Measurements from ENCODE around the gene CHST4. TPM values are rescaled to one million over a fixed set of nuclear protein-coding genes. Genes with fewer than 3 reads are reported as not detected.
"Not testable (repeated sequence)": the region's sequence is repeated elsewhere in the genome, so short reads cannot be mapped to it uniquely, and the experiment has no call there.

CHST4 gene
- total and polyA plus RNA-seq, 2 donors: 0.24 to 0.34 TPM

DNA sequence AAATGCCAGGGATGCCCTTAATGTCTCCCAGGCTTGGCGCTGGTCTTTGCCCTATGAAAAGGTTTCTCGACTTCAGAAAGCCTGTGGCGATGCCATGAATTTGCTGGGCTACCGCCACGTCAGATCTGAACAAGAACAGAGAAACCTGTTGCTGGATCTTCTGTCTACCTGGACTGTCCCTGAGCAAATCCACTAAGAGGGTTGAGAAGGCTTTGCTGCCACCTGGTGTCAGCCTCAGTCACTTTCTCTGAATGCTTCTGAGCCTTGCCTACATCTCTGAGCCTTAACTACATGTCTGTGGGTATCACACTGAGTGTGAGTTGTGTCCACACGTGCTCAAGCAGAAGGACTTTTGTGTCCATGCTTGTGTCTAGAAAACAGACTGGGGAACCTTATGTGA lies 11.4 kb downstream of the CHST4 start:
- Histone ChIP-seq H3K36me3 (ENCODE audit: control insufficient read depth in 2 of 2, insufficient read depth in 2 of 2, low read length in 1 of 2) (no peaks in the 10 kb centered on the region), H3K27me3 (ENCODE audit: control insufficient read depth in 2 of 2, insufficient read depth in 1 of 2, low read length in 1 of 2) (peaks cover 0 to 2% of the 10 kb centered on the region in 2 donors), H3K27ac (ENCODE audit: low read depth in 1 of 2, low read length in 1 of 2) (no peak overlapping the region), H3K9me3 (ENCODE audit: control insufficient read depth in 2 of 2, insufficient read depth in 1 of 2, low read length in 1 of 2) (no peaks in the 10 kb centered on the region), H3K4me3 (ENCODE audit: low read length in 2 of 2) (no peak overlapping the region), H3K4me1 (ENCODE audit: control insufficient read depth in 2 of 2, insufficient read depth in 2 of 2, low read length in 2 of 2) (no peaks in the 10 kb centered on the region)
- DNase-seq (ENCODE audit: low read depth in 6 of 9, low spot score in 9 of 9): peak in 3 of 9 donors; percentile 1 to 27 (median 26)
- WGBS: 74% methylated on average over 6 of the region's 6 CpGs

DNA sequence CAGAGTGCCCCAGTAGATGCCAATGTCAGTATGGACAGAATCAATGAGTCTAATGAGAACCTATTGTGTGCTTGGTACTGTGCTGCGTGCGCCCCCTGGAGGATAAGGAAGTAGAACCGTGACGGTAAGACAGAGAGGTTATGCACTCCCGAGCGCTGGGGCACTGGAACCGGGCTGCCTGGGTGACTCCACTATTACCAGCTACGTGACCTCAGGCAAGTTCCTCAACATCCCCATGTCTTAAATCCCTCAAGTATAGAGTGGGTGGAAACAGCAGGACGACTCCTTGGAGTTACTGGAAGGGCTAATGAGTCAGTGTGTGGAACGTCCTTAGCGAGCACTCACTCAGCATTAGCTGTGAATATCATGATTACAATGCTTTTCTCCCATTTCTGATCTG lies 16.2 kb downstream of the CHST4 start:
- no peak overlapping the region for H3K27ac ChIP-seq (ENCODE audit: low read depth in 1 of 2, low read length in 1 of 2)
- DNase-seq (ENCODE audit: low read depth in 6 of 9, low spot score in 9 of 9): peak in 3 of 9 donors; percentile 35 to 49 (median 41)
- no peak overlapping the region for H3K4me3 ChIP-seq (ENCODE audit: low read length in 2 of 2)
- H3K36me3 ChIP-seq (ENCODE audit: control insufficient read depth in 2 of 2, insufficient read depth in 2 of 2, low read length in 1 of 2): no peaks in the 10 kb centered on the region
- H3K4me1 ChIP-seq (ENCODE audit: control insufficient read depth in 2 of 2, insufficient read depth in 2 of 2, low read length in 2 of 2): no peaks in the 10 kb centered on the region
- peaks cover 0 to 2% of the 10 kb centered on the region in 2 donors for H3K27me3 ChIP-seq (ENCODE audit: control insufficient read depth in 2 of 2, insufficient read depth in 1 of 2, low read length in 1 of 2)
- H3K9me3 ChIP-seq (ENCODE audit: control insufficient read depth in 2 of 2, insufficient read depth in 1 of 2, low read length in 1 of 2): no peaks in the 10 kb centered on the region
- WGBS: 26% methylated on average over 11 of the region's 11 CpGs

DNA sequence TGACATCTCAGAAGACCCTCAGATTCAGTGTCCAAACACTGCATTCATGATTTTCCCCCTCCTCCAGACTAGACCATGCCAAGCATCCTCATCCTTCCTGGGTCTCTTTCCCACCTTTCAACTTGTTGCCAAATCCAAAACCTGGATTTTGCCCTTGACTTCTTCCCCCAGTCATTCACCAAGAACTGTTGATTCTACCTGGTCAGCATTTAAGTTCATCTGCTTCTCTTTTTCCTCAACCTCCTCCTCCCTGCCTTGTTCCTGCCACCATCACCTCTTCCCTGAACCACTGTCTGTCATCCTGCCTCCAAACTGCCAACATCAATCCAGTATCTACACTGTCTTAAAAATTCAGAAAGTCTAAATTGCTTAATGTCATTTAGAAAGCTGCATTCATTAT lies 20.9 kb downstream of the CHST4 start:
- Histone ChIP-seq H3K4me3 (ENCODE audit: low read length in 2 of 2) (no peak overlapping the region), H3K27ac (ENCODE audit: low read depth in 1 of 2, low read length in 1 of 2) (no peak overlapping the region), H3K27me3 (ENCODE audit: control insufficient read depth in 2 of 2, insufficient read depth in 1 of 2, low read length in 1 of 2) (peaks cover 0 to under 1% of the 10 kb centered on the region in 2 donors), H3K9me3 (ENCODE audit: control insufficient read depth in 2 of 2, insufficient read depth in 1 of 2, low read length in 1 of 2) (no peaks in the 10 kb centered on the region), H3K36me3 (ENCODE audit: control insufficient read depth in 2 of 2, insufficient read depth in 2 of 2, low read length in 1 of 2) (no peaks in the 10 kb centered on the region), H3K4me1 (ENCODE audit: control insufficient read depth in 2 of 2, insufficient read depth in 2 of 2, low read length in 2 of 2) (no peaks in the 10 kb centered on the region)
- DNase-seq (ENCODE audit: low read depth in 6 of 9, low spot score in 9 of 9): no peak

DNA sequence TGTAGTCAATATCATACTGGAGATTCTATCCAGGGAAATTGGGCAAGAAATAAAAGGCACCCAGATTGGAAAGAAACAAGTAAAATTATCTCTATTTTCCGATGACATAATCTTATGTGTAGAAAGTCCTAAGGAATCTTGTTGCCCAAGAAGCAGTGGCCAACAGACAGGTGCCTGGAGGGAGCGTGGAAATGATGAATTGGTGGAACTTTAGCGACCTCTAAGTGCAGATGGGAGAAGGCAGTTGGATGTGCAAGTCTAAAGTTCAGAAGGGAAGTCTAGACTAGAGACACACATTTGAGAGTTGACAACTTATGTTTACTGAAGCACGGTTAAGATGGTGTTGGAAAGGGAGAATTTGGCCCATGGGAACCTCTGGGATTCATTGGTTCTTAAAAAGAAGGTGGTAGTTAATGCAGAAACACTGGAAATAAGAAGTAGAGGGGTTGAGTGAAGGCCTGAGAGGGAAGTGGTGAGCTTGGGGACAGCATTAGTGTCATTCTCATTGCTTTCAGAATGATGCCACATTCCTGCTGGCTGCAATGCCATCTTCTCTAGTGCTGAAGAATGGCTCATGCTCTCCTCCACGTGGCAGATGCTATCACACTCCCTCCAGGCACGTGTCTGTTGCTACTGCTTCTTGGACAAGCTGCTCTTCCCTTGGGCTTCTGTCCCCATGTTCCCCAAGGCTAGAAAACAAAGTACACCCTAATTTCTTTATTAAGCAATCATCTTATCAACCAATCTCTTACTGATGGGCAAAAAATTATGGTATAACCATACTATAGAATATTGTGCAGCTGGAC lies 26.7 kb downstream of the CHST4 start:
- no peaks in the 10 kb centered on the region for H3K27me3 ChIP-seq (ENCODE audit: control insufficient read depth in 2 of 2, insufficient read depth in 1 of 2, low read length in 1 of 2)
- 54% methylated on average over 6 of the region's 6 CpGs for WGBS
- no peak for DNase-seq (ENCODE audit: low read depth in 6 of 9, low spot score in 9 of 9)
- no peaks in the 10 kb centered on the region for H3K36me3 ChIP-seq (ENCODE audit: control insufficient read depth in 2 of 2, insufficient read depth in 2 of 2, low read length in 1 of 2)
- H3K4me1 ChIP-seq (ENCODE audit: control insufficient read depth in 2 of 2, insufficient read depth in 2 of 2, low read length in 2 of 2): no peaks in the 10 kb centered on the region
- H3K27ac ChIP-seq (ENCODE audit: low read depth in 1 of 2, low read length in 1 of 2): no peak overlapping the region
- no peak overlapping the region for H3K4me3 ChIP-seq (ENCODE audit: low read length in 2 of 2)
- no peaks in the 10 kb centered on the region for H3K9me3 ChIP-seq (ENCODE audit: control insufficient read depth in 2 of 2, insufficient read depth in 1 of 2, low read length in 1 of 2)

DNA sequence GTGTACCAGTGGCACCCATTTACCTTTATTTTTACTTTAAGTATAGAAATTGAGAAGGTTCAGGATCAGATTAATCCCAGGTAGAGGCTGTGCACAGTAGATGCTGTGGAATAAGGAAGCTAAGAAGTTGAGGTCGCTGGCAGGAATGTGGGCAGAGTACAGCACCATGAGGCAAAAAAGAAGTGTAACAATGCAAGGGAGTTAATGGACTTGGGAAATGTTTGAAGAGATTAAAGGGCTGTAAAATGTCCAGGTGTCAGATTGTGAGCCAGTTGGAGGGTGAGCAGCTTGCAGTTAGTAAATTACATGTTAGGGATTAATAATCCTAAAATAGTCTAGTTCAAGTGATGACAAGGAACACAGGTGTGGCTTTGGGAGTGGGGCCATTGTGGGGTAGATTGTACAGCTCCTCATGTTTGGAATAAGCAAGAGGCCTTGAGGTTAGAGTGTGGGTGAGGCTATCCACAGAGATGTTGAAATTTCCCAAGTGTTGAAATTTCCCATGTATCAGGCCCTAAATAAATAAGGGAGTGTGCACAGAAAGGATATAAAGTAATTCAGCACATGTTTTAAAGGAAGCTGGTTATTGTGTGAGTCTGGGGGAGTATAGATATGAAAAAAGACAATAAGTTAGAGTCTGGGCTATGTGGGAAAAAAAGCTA lies 29.1 kb downstream of the CHST4 start:
- no peak overlapping the region for H3K4me3 ChIP-seq (ENCODE audit: low read length in 2 of 2)
- H3K27me3 ChIP-seq (ENCODE audit: control insufficient read depth in 2 of 2, insufficient read depth in 1 of 2, low read length in 1 of 2): no peaks in the 10 kb centered on the region
- no peak for DNase-seq (ENCODE audit: low read depth in 6 of 9, low spot score in 9 of 9)
- H3K9me3 ChIP-seq (ENCODE audit: control insufficient read depth in 2 of 2, insufficient read depth in 1 of 2, low read length in 1 of 2): no peaks in the 10 kb centered on the region
- WGBS: 88% methylated on average over 1 of the region's 1 CpG
- H3K4me1 ChIP-seq (ENCODE audit: control insufficient read depth in 2 of 2, insufficient read depth in 2 of 2, low read length in 2 of 2): no peaks in the 10 kb centered on the region
- H3K36me3 ChIP-seq (ENCODE audit: control insufficient read depth in 2 of 2, insufficient read depth in 2 of 2, low read length in 1 of 2): no peaks in the 10 kb centered on the region
- no peak overlapping the region for H3K27ac ChIP-seq (ENCODE audit: low read depth in 1 of 2, low read length in 1 of 2)

DNA sequence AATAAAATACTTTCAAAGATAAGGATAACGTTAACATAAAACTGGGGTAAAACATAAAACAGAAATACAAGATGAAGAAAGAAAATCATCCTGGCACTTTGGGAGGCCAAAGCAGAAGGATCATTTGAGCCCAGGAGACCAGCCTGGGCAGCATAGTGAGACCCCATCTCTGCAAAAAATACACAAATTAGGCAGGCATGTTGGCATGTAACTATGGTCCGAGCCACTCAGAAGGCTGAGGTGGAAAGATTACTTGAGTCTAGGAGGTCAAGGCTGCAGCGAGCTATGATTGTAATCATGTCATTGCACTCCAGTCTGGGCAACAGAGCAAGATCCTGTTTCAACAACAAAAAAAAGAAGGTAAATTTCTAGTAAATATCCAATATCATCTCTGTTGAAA lies 31.1 kb downstream of the CHST4 start:
- DNase-seq (ENCODE audit: low read depth in 6 of 9, low spot score in 9 of 9): no peak
- 96% methylated on average over 3 of the region's 3 CpGs for WGBS
- no peak overlapping the region for H3K27ac ChIP-seq (ENCODE audit: low read depth in 1 of 2, low read length in 1 of 2)
- H3K36me3 ChIP-seq (ENCODE audit: control insufficient read depth in 2 of 2, insufficient read depth in 2 of 2, low read length in 1 of 2): no peaks in the 10 kb centered on the region
- no peaks in the 10 kb centered on the region for H3K27me3 ChIP-seq (ENCODE audit: control insufficient read depth in 2 of 2, insufficient read depth in 1 of 2, low read length in 1 of 2)
- no peaks in the 10 kb centered on the region for H3K4me1 ChIP-seq (ENCODE audit: control insufficient read depth in 2 of 2, insufficient read depth in 2 of 2, low read length in 2 of 2)
- H3K9me3 ChIP-seq (ENCODE audit: control insufficient read depth in 2 of 2, insufficient read depth in 1 of 2, low read length in 1 of 2): peaks cover 0 to 2% of the 10 kb centered on the region in 2 donors
- no peak overlapping the region for H3K4me3 ChIP-seq (ENCODE audit: low read length in 2 of 2)

DNA sequence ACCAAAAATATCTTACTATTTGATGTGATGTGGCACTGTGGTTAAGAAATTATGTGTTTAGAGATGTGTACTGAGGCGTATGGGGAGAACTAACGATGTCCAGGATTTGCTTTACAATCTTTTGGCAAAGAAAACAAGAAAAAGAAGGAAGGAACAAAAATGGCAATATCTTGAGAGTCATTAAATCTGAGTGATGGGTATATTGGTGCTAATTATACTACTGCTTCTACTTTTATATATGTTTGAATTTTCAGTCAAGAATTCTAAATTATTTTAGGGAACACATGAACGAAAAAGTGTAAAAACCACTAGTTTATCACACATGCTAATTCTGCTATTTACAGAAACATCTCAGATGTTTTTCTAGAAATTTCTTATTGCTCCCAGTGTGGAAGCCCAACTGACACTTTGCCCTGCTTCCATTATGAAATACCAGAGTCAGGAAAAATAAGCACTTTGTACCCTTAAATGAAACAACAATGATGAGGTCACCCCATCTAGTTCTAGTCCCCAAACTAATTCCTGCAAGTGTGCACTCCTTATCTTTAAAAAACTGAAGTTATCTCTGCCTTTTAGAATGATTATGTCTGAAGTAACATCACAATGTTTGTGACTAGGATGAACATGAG lies 31.8 kb downstream of the CHST4 start:
- H3K36me3 ChIP-seq (ENCODE audit: control insufficient read depth in 2 of 2, insufficient read depth in 2 of 2, low read length in 1 of 2): no peaks in the 10 kb centered on the region
- 90% methylated on average over 3 of the region's 3 CpGs for WGBS

DNA sequence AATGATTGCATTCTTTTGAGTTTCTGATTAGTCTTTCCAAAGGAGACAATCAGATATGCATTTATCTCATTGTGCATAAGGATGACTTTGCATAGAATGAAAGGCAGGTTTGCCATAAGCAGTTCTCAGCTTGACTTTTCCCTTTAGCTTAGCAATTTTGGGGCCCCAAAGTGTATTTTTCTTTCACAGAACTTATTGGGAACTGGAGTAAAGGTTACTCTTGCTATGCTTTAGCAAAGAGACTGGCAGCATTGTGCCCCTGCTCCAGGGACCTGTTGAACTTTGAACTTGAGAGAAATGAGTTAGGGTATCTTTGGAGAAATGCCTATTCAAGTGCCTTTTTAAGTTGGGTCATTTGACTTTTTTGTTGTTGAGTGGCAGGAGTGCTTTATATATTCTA lies 33.6 kb downstream of the CHST4 start:
- peaks cover 5 to 7% of the 10 kb centered on the region in 2 donors for H3K4me1 ChIP-seq (ENCODE audit: control insufficient read depth in 2 of 2, insufficient read depth in 2 of 2, low read length in 2 of 2)
- no peak for DNase-seq (ENCODE audit: low read depth in 6 of 9, low spot score in 9 of 9)
- H3K27ac ChIP-seq (ENCODE audit: low read depth in 1 of 2, low read length in 1 of 2): no peak overlapping the region
- H3K9me3 ChIP-seq (ENCODE audit: control insufficient read depth in 2 of 2, insufficient read depth in 1 of 2, low read length in 1 of 2): peaks cover 0 to 2% of the 10 kb centered on the region in 2 donors
- H3K36me3 ChIP-seq (ENCODE audit: control insufficient read depth in 2 of 2, insufficient read depth in 2 of 2, low read length in 1 of 2): no peaks in the 10 kb centered on the region
- H3K4me3 ChIP-seq (ENCODE audit: low read length in 2 of 2): no peak overlapping the region
- H3K27me3 ChIP-seq (ENCODE audit: control insufficient read depth in 2 of 2, insufficient read depth in 1 of 2, low read length in 1 of 2): no peaks in the 10 kb centered on the region

More for the DNA sequence above, 31.8 kb downstream of the CHST4 start:
- DNase-seq (ENCODE audit: low read depth in 6 of 9, low spot score in 9 of 9): no peak
- Histone ChIP-seq H3K27me3 (ENCODE audit: control insufficient read depth in 2 of 2, insufficient read depth in 1 of 2, low read length in 1 of 2) (no peaks in the 10 kb centered on the region), H3K4me3 (ENCODE audit: low read length in 2 of 2) (no peak overlapping the region), H3K27ac (ENCODE audit: low read depth in 1 of 2, low read length in 1 of 2) (no peak overlapping the region), H3K9me3 (ENCODE audit: control insufficient read depth in 2 of 2, insufficient read depth in 1 of 2, low read length in 1 of 2) (peaks cover 0 to 2% of the 10 kb centered on the region in 2 donors), H3K4me1 (ENCODE audit: control insufficient read depth in 2 of 2, insufficient read depth in 2 of 2, low read length in 2 of 2) (no peaks in the 10 kb centered on the region)

DNA sequence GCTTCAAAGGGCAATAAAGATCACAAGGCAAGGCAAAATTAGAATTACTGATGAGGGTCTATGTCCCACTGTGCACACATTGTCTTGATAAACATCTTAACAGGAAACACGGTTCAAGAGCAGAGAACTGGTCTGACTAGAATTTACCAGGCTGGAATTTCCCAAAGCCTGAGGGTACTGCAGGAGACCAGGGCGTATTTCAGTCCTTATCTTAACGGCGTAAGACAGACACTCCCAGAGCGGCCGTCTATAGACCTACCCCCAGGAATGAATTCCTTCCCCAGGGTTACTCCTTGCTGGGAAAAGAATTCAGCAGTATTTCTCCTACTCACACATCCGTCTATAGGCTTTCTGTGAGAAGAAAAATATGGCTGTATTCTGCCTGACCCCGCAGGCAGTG lies 35.7 kb downstream of the CHST4 start:
- not testable (repeated sequence) for DNase-seq (ENCODE audit: low read depth in 6 of 9, low spot score in 9 of 9); H3K4me3 ChIP-seq (ENCODE audit: low read length in 2 of 2); H3K36me3 ChIP-seq (ENCODE audit: control insufficient read depth in 2 of 2, insufficient read depth in 2 of 2, low read length in 1 of 2); H3K9me3 ChIP-seq (ENCODE audit: control insufficient read depth in 2 of 2, insufficient read depth in 1 of 2, low read length in 1 of 2); H3K27ac ChIP-seq (ENCODE audit: low read depth in 1 of 2, low read length in 1 of 2); H3K27me3 ChIP-seq (ENCODE audit: control insufficient read depth in 2 of 2, insufficient read depth in 1 of 2, low read length in 1 of 2)
- 95% methylated on average over 8 of the region's 8 CpGs for WGBS
- H3K4me1 ChIP-seq (ENCODE audit: control insufficient read depth in 2 of 2, insufficient read depth in 2 of 2, low read length in 2 of 2): peaks cover 5 to 10% of the 10 kb centered on the region in 2 donors

Data from thymus (tissue), 11 donors.